ENCODE measurements around the gene TLX1.
"Not testable (repeated sequence)": the region's sequence is repeated elsewhere in the genome, so short reads cannot be mapped to it uniquely, and the experiment has no call there.

Gene TLX1

DNA sequence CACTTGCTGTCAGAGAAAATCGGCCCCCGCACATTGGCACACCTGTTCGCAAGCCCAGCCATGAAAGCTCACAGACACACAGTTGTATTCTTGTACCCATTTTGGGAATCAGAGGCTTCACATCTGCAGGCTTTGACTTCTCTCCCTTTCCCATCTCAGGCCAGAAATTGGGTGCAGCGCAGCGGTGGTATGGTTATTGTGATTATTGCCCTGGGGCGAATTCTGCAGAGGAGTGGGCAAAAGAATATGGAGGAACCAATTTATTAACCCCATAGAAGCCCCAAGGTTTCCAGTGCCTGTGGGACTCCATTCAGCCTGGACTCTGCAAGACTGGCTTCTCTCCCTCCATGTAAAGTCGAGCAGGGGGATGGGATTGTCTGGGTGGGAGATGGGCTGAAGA lies 14.0 kb downstream of the TLX1 start:
- no peak overlapping the region for H3K4me3 ChIP-seq (ENCODE audit: low read length)
- H3K9me3 ChIP-seq (ENCODE audit: control insufficient read depth, low read length): peaks cover 14% of the 10 kb centered on the region
- peaks cover 15% of the 10 kb centered on the region for H3K4me1 ChIP-seq (ENCODE audit: control insufficient read depth, insufficient read depth, low read length)
- H3K36me3 ChIP-seq (ENCODE audit: control insufficient read depth, insufficient read depth, low read length, severe bottlenecking): no peaks in the 10 kb centered on the region
- H3K27me3 ChIP-seq (replicated peaks; ENCODE audit: control insufficient read depth, insufficient read depth, low read length): peaks cover 80% of the 10 kb centered on the region
- DNase-seq (ENCODE audit: low read depth): no peak
- no peak overlapping the region for H3K9ac ChIP-seq (ENCODE audit: low read length)

DNA sequence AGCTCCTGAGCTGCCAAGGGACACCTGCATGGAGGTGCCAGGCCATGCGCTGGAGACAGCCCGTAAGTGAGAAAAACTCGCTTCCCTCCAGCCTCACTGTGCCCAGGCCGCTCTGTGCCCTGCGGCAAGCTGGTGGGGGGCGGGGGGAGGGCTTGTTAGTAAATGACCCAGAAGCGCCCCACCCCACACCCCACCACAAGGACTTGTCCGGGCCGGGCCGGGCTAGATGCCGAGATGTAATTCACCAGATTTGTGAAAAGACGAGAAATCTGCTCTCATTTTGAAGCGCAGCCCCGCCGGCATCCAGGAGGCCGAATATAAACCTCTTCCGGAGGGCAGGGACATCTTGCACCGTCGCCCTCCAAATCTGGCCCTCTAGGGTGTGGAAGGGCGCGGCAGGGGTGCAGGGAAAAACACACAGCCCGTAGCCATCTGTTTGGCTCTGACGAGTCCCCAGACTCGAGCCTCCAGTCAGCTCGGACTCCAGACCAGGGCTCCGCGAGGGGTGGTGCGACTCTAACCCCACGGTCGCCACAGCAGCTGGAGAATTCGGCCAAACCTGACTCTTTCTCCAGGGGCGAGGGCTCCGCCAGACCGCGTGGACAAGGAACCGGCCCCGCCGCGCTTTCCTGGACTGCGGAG lies 14.8 kb downstream of the TLX1 start:
- Histone ChIP-seq H3K9ac (ENCODE audit: low read length) (no peak overlapping the region), H3K36me3 (ENCODE audit: control insufficient read depth, insufficient read depth, low read length, severe bottlenecking) (no peaks in the 10 kb centered on the region), H3K27me3 (replicated peaks; ENCODE audit: control insufficient read depth, insufficient read depth, low read length) (peaks cover 80% of the 10 kb centered on the region), H3K9me3 (ENCODE audit: control insufficient read depth, low read length) (peaks cover 14% of the 10 kb centered on the region), H3K4me1 (ENCODE audit: control insufficient read depth, insufficient read depth, low read length) (peaks cover 15% of the 10 kb centered on the region), H3K4me3 (ENCODE audit: low read length) (no peak overlapping the region)
- no peak for DNase-seq (ENCODE audit: low read depth)

DNA sequence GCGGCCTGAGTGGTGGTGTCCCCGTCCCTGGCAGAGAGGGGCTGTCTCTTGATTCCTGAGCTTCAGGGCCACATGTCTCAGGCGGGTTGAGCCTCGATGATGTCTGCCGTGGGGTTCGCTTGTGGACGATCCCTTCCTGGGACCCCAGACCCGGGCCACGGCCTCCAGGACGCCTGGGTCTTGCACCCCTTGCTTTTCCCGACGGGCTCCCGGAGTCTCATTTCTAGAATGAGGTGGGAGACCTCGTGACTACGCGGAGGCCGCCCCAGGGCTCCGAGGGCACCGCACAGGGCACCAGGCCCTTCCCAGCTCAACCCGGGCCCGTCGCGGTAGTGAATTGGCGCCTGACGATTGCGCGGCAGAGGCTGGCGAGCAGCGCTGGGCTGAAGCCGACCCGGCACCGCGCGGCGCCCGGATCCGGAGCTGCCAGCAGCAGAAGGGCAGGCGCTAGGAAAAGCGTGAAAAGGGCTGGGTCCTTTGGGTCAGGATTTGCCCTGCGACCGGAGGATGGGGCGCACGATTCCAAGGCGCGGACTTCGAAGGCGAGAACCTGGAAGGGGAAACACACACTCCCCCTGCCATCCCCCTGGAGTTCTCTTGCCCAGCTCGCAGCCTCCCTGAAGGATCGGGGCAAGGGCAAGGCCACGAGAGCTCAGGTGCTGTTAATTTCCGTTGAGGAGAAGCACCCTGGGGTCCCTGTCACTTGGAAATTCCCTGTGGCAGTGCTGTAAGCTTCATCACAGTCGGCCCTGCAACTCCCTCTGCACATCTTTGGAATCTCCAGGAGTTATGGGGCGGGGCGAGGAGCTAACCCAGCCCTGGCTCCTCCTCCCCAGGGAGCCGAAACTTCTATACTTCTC lies 15.5 kb downstream of the TLX1 start:
- no peak for DNase-seq (ENCODE audit: low read depth)
- peaks cover 14% of the 10 kb centered on the region for H3K9me3 ChIP-seq (ENCODE audit: control insufficient read depth, low read length)
- peaks cover 80% of the 10 kb centered on the region for H3K27me3 ChIP-seq (replicated peaks; ENCODE audit: control insufficient read depth, insufficient read depth, low read length)
- no peaks in the 10 kb centered on the region for H3K36me3 ChIP-seq (ENCODE audit: control insufficient read depth, insufficient read depth, low read length, severe bottlenecking)
- peaks cover 15% of the 10 kb centered on the region for H3K4me1 ChIP-seq (ENCODE audit: control insufficient read depth, insufficient read depth, low read length)
- H3K4me3 ChIP-seq (ENCODE audit: low read length): no peak overlapping the region
- H3K9ac ChIP-seq (ENCODE audit: low read length): no peak overlapping the region

DNA sequence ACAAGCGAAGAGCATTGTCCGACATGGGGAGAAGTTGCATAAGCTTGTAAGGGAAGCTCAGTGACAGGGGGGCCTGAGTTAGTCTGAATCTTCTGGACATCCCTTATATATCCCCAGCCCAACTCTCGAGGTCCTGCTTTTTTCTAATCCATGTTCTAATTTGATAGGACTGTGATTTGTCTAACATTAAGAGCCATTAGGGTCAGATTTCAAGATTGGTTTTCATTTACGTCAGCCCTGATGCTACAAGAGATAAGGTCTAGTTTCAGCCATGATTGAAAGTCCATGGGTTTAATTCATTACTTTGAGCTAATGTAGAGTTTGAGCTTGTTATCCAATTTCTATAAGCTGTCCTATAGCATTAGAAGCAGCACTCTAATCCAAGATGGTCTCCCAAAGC lies 20.3 kb downstream of the TLX1 start:
- H3K36me3 ChIP-seq (ENCODE audit: control insufficient read depth, insufficient read depth, low read length, severe bottlenecking): no peaks in the 10 kb centered on the region
- peaks cover 14% of the 10 kb centered on the region for H3K9me3 ChIP-seq (ENCODE audit: control insufficient read depth, low read length)
- H3K9ac ChIP-seq (ENCODE audit: low read length): no peak overlapping the region
- no peak for DNase-seq (ENCODE audit: low read depth)
- H3K4me1 ChIP-seq (ENCODE audit: control insufficient read depth, insufficient read depth, low read length): peaks cover 5% of the 10 kb centered on the region
- H3K27me3 ChIP-seq (replicated peaks; ENCODE audit: control insufficient read depth, insufficient read depth, low read length): peaks cover 75% of the 10 kb centered on the region
- H3K4me3 ChIP-seq (ENCODE audit: low read length): no peak overlapping the region

DNA sequence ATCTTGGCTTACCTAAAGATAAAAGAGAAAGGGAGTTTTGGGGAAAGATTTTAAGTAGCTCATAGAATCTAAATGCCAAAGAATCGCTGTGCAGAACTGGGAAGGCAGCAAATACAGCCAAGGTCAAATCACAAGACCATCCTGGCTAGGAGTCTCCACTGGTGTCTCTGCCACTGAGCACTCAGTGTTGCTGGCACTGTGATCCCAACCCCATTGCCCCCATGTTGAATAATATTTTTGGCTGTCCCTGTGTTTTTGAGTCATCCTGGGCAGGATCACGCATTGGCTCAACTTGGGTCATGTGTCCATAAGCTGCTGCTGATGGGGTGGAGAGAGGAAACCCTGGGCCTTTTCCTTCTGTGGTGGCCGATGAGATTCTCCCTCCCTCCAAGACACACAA lies 21.2 kb downstream of the TLX1 start:
- DNase-seq (ENCODE audit: low read depth): no peak
- peaks cover 14% of the 10 kb centered on the region for H3K9me3 ChIP-seq (ENCODE audit: control insufficient read depth, low read length)
- H3K4me1 ChIP-seq (ENCODE audit: control insufficient read depth, insufficient read depth, low read length): no peaks in the 10 kb centered on the region
- H3K4me3 ChIP-seq (ENCODE audit: low read length): no peak overlapping the region
- H3K27me3 ChIP-seq (replicated peaks; ENCODE audit: control insufficient read depth, insufficient read depth, low read length): peaks cover 74% of the 10 kb centered on the region
- no peaks in the 10 kb centered on the region for H3K36me3 ChIP-seq (ENCODE audit: control insufficient read depth, insufficient read depth, low read length, severe bottlenecking)
- no peak overlapping the region for H3K9ac ChIP-seq (ENCODE audit: low read length)

DNA sequence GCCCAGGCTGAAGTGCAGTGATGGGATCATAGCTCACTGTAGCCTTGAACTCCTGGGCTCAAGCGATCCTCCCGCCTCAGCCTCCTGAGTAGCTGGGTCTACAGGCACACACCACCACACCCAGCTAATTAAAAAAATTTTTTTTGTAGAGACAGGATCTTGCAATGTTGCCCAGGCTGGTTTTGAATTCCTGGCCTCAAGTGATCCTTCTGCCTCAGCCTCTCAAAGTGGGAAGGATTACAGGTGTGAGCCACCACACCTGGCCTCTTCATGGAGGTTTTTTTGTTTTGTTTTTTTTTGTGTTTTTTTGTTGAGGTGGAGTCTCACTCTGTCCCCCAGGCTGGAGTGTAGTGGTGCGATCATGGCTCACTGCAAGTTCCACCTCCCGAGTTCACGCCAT lies 23.4 kb downstream of the TLX1 start:
- H3K9me3 ChIP-seq (ENCODE audit: control insufficient read depth, low read length); H3K4me3 ChIP-seq (ENCODE audit: low read length); H3K36me3 ChIP-seq (ENCODE audit: control insufficient read depth, insufficient read depth, low read length, severe bottlenecking); DNase-seq (ENCODE audit: low read depth); H3K4me1 ChIP-seq (ENCODE audit: control insufficient read depth, insufficient read depth, low read length); H3K9ac ChIP-seq (ENCODE audit: low read length): not testable (repeated sequence)
- peaks cover 75% of the 10 kb centered on the region for H3K27me3 ChIP-seq (replicated peaks; ENCODE audit: control insufficient read depth, insufficient read depth, low read length)

DNA sequence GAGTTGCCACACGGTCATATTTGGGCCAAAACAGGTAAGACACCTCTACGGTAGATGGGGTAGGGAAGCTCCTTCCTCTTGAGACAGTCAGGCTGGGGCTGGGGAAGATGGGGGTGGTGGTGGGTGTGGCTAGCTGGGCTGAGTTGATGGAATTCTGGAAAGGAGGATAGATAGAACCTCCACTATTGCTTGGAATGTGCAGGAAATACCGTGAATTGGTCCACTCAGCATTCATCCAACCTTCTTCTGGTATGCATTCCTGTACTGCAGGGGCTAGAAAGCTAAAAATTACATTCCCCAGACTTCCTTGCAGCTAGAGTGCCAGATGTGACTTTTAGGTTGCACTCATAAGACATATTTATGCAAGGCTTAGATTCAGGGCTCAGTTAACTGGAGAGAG lies 24.8 kb downstream of the TLX1 start:
- H3K4me1 ChIP-seq (ENCODE audit: control insufficient read depth, insufficient read depth, low read length): no peaks in the 10 kb centered on the region
- H3K9me3 ChIP-seq (ENCODE audit: control insufficient read depth, low read length): no peaks in the 10 kb centered on the region
- DNase-seq (ENCODE audit: low read depth): no peak
- no peak overlapping the region for H3K4me3 ChIP-seq (ENCODE audit: low read length)
- no peaks in the 10 kb centered on the region for H3K36me3 ChIP-seq (ENCODE audit: control insufficient read depth, insufficient read depth, low read length, severe bottlenecking)
- H3K27me3 ChIP-seq (replicated peaks; ENCODE audit: control insufficient read depth, insufficient read depth, low read length): peaks cover 74% of the 10 kb centered on the region
- H3K9ac ChIP-seq (ENCODE audit: low read length): no peak overlapping the region

DNA sequence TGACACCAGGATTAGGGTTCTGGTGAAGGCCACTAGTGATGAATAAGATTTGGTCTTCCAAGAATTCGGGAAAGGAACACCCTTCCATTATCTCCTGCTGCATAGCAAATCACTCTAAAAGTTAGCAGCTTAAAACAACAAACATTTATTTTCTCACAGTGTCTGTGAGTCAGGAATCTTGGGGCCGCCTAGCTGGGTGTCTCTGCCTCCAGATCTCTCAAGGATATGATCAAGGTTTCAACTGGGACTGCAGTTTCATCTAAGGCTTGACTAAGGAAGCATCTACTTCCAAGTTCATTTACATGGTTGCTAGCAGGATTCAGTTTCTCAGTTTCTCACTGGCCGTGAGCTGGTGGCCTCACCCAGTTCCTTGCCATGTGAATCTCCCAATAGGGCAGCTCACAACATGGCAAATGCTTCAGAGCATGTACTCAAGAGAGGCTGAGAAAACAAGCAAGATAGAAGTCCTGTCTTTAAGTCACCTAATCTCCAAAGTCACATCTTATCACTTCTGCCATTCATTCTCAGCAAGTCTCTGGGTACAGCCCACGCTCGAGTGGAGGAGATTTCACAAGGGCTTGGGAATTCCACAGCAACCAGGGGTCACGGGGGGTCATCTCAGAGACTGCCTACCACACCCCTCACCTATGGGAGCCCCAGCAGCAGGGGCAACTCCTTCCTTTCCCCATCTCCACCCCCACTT lies 26.8 kb downstream of the TLX1 start:
- no peaks in the 10 kb centered on the region for H3K9me3 ChIP-seq (ENCODE audit: control insufficient read depth, low read length)
- DNase-seq (ENCODE audit: low read depth): no peak
- H3K9ac ChIP-seq (ENCODE audit: low read length): no peak overlapping the region
- peaks cover 4% of the 10 kb centered on the region for H3K4me1 ChIP-seq (ENCODE audit: control insufficient read depth, insufficient read depth, low read length)
- no peaks in the 10 kb centered on the region for H3K36me3 ChIP-seq (ENCODE audit: control insufficient read depth, insufficient read depth, low read length, severe bottlenecking)
- peaks cover 71% of the 10 kb centered on the region for H3K27me3 ChIP-seq (replicated peaks; ENCODE audit: control insufficient read depth, insufficient read depth, low read length)
- no peak overlapping the region for H3K4me3 ChIP-seq (ENCODE audit: low read length)

DNA sequence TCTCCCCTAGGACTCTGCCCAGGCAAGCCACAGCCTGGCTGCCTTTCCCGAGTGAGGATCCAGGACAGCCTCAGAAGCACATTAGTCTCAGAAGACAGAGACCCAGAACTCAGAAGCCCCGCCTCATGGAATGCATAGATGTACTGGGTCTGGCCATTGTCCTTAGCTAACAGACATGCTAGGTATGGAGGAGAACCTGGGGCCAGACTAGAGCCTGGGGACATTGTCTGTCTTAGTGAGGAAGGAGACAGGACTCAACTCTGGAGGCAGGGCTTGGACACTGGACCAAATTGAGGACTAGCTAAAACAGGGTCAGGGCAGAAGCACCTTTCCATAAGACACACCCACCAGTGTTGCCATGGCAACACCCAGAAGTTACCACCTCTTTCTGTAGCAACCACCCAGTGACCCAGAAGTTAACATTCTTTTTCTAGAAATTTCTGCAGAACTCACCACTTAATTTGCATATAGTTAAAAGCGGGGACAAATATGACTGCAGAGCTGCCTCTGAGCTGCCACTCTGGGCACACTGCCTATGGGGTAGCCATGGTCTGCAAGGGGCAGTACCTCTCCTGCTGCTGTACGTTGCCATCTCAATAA lies 27.5 kb downstream of the TLX1 start:
- Histone ChIP-seq H3K27me3 (replicated peaks; ENCODE audit: control insufficient read depth, insufficient read depth, low read length) (peaks cover 74% of the 10 kb centered on the region), H3K4me3 (ENCODE audit: low read length) (no peak overlapping the region), H3K9ac (ENCODE audit: low read length) (no peak overlapping the region), H3K9me3 (ENCODE audit: control insufficient read depth, low read length) (no peaks in the 10 kb centered on the region), H3K4me1 (ENCODE audit: control insufficient read depth, insufficient read depth, low read length) (peaks cover 4% of the 10 kb centered on the region), H3K36me3 (ENCODE audit: control insufficient read depth, insufficient read depth, low read length, severe bottlenecking) (no peaks in the 10 kb centered on the region)
- no peak for DNase-seq (ENCODE audit: low read depth)

DNA sequence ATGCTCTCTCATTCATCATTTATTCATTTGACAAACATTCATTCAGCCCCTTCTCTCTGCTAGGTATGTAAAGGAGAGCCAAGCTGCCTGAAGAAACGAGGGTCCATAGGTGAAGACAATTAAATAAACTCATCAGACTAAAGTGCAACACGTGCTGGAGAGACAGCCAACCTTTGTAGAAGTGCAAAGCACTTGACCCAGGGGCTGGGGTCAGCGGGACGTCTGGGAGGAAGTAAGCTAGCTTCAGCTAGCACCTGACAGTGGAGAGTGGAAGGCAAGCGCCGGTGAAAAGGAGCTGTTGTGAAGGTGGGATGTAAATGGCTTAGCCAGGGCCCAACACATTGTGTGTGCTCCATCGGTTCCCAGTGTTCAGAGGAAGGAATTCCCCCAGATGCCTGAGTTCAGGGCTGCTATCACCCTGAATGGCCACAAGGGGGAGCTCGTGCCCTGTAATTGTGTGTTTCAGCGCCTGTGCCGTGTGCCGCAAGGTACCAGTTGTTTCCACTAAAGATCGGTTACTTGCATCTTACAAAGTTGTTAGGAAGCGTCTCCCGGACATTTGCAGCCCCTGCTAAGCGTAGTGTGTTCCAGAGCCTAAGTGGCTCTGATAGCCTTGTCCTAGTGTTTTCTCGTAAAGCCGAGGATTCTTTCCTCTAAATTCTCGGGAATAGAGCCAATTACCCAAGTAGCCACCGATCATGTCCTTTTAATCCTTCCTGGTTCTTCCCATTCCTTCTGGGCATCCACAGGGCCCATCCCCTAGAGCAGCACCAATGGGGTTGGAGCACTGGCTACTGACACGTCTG lies 30.6 kb downstream of the TLX1 start:
- peak overlapping the region; percentile 10 for H3K9ac ChIP-seq (ENCODE audit: low read length)
- peaks cover 4% of the 10 kb centered on the region for H3K4me1 ChIP-seq (ENCODE audit: control insufficient read depth, insufficient read depth, low read length)
- peak overlapping the region; percentile 80 for H3K4me3 ChIP-seq (ENCODE audit: low read length)
- peaks cover 84% of the 10 kb centered on the region for H3K27me3 ChIP-seq (replicated peaks; ENCODE audit: control insufficient read depth, insufficient read depth, low read length)
- DNase-seq (ENCODE audit: low read depth): peak; percentile 88
- H3K9me3 ChIP-seq (ENCODE audit: control insufficient read depth, low read length): peaks cover 5% of the 10 kb centered on the region
- H3K36me3 ChIP-seq (ENCODE audit: control insufficient read depth, insufficient read depth, low read length, severe bottlenecking): no peaks in the 10 kb centered on the region
